HEK293 (cell line): ENCODE results near the gene KRT39.

ENCODE experiments used
- CTCF ChIA-PET: fragments of 350-600 bp; formaldehyde crosslinking; extraction: SDS; loops from one replicate; lab custom pipeline; 2021; ENCODE audit warnings: antibody characterized with exemption; lab: Yijun Ruan, JAX
- POLR2A ChIA-PET: fragments of 300-600 bp; formaldehyde crosslinking; extraction: SDS; loops from one replicate; lab custom pipeline; 2020; ENCODE audit warnings: antibody characterized with exemption, inconsistent platforms; lab: Yijun Ruan, JAX
- H3K27ac ChIP-seq: fragments of 200-500 bp; sonication (Bioruptor generic); 2 replicates; pipeline ENCODE4 v1.5.1; 2014; ENCODE audit warnings: low read depth, low read length, control low read depth, inconsistent platforms; ENCODE audit errors: extremely low read depth
- H3K36me3 ChIP-seq, 2 experiments: fragments of 200-500 bp in 1 of 2; sonication (Bioruptor generic) in 1 of 2; 1 replicate in 1 of 2; 2 replicates in 1 of 2; pipeline ENCODE4 v1.5.1; 2014 to 2017; ENCODE audit warnings: inconsistent platforms in 2 of 2, low read length in 2 of 2; ENCODE audit not compliant: control insufficient read depth in 2 of 2, insufficient read depth in 1 of 2
- H3K4me1 ChIP-seq: fragments of 200-500 bp; sonication (Bioruptor generic); 2 replicates; pipeline ENCODE4 v1.5.1; 2014; ENCODE audit warnings: mild to moderate bottlenecking, low read length, inconsistent platforms; ENCODE audit not compliant: control insufficient read depth, insufficient read depth
- H3K4me3 ChIP-seq: 2 replicates; pipeline ENCODE4 v1.5.1; 2011; ENCODE audit warnings: low read depth, mild to moderate bottlenecking, control low read depth, low read length, moderate library complexity
- H3K9me3 ChIP-seq: fragments of 200-500 bp; sonication (Bioruptor generic); 2 replicates; pipeline ENCODE4 v1.5.1; 2014; ENCODE audit warnings: low read depth, low read length, inconsistent platforms; ENCODE audit not compliant: control insufficient read depth, insufficient read depth
- IKZF3 ChIP-seq: fragments of 450-650 bp; IDR thresholded peaks from 2 replicates; pipeline ENCODE4 v1.5.0; 2018; ENCODE audit warnings: missing biosample characterization, mild to moderate bottlenecking, missing genetic modification characterization, moderate library complexity
- SP7 ChIP-seq: fragments of 450-650 bp; formaldehyde crosslinking; IDR thresholded peaks from 2 replicates; pipeline ENCODE4 v1.5.1; 2016; ENCODE audit warnings: missing biosample characterization, missing genetic modification characterization
- ZFP3 ChIP-seq: fragments of 450-650 bp; formaldehyde crosslinking; IDR thresholded peaks from 2 replicates; pipeline ENCODE4 v1.5.1; 2016; ENCODE audit warnings: low read depth, missing biosample characterization, missing genetic modification characterization
- ZNF529 ChIP-seq: fragments of 450-650 bp; formaldehyde crosslinking; IDR thresholded peaks from 2 replicates; pipeline ENCODE4 v1.5.1; 2017; ENCODE audit warnings: missing genetic modification characterization, missing biosample characterization; ENCODE audit not compliant: insufficient replicate concordance
- ZNF548 ChIP-seq: fragments of 450-650 bp; formaldehyde crosslinking; IDR thresholded peaks from 2 replicates; pipeline ENCODE4 v1.5.1; 2016; ENCODE audit warnings: missing biosample characterization, missing genetic modification characterization
- ZNF585B ChIP-seq: fragments of 450-650 bp; formaldehyde crosslinking; IDR thresholded peaks from 2 replicates; pipeline ENCODE4 v1.5.1; 2016; ENCODE audit warnings: missing biosample characterization, missing genetic modification characterization
- ZNF596 ChIP-seq: fragments of 450-650 bp; IDR thresholded peaks from 2 replicates; pipeline ENCODE4 v1.5.0; 2018; ENCODE audit warnings: missing biosample characterization, mild to moderate bottlenecking, missing genetic modification characterization, moderate library complexity
- ZNF610 ChIP-seq: fragments of 450-650 bp; formaldehyde crosslinking; IDR thresholded peaks from 2 replicates; pipeline ENCODE4 v1.5.1; 2016; ENCODE audit warnings: missing biosample characterization, missing genetic modification characterization, borderline replicate concordance
- ZNF660 ChIP-seq: fragments of 450-650 bp; IDR thresholded peaks from 2 replicates; pipeline ENCODE4 v1.5.1; 2018; ENCODE audit warnings: missing biosample characterization, mild to moderate bottlenecking, missing genetic modification characterization
- ZNF747 ChIP-seq: fragments of 450-650 bp; formaldehyde crosslinking; IDR thresholded peaks from 2 replicates; pipeline ENCODE4 v1.5.1; 2016; ENCODE audit warnings: missing biosample characterization, missing genetic modification characterization
- ZNF776 ChIP-seq: fragments of 450-650 bp; formaldehyde crosslinking; IDR thresholded peaks from 2 replicates; pipeline ENCODE4 v1.5.0; 2017; ENCODE audit warnings: missing biosample characterization, missing genetic modification characterization, borderline replicate concordance
- ZNF830 ChIP-seq: fragments of 450-650 bp; IDR thresholded peaks from 2 replicates; pipeline ENCODE4 v1.5.0; 2018; ENCODE audit warnings: missing biosample characterization, missing genetic modification characterization, low read depth, mild to moderate bottlenecking, moderate library complexity
- TF ChIP-seq, protein P1 (sequence below): fragments of 450-650 bp; formaldehyde crosslinking; IDR thresholded peaks from 2 replicates; pipeline ENCODE4 v1.5.1; 2017; ENCODE audit warnings: missing biosample characterization, missing genetic modification characterization
- TF ChIP-seq, protein P2 (sequence below): fragments of 450-650 bp; formaldehyde crosslinking; IDR thresholded peaks from 2 replicates; pipeline ENCODE4 v1.5.1; 2016; ENCODE audit warnings: missing biosample characterization, missing genetic modification characterization
- TF ChIP-seq, protein P3 (sequence below): IDR thresholded peaks from 2 replicates; pipeline ENCODE4 v1.6.1; 2011; ENCODE audit warnings: mild to moderate bottlenecking, low read depth, low read length, borderline replicate concordance
- TF ChIP-seq, protein P4 (sequence below): fragments of 450-650 bp; formaldehyde crosslinking; IDR thresholded peaks from 2 replicates; pipeline ENCODE4 v1.5.1; 2016; ENCODE audit warnings: missing biosample characterization, missing genetic modification characterization
- TF ChIP-seq, protein P5 (sequence below): fragments of 450-650 bp; IDR thresholded peaks from 2 replicates; pipeline ENCODE4 v1.5.1; 2018; ENCODE audit warnings: missing biosample characterization, missing genetic modification characterization

KRT39 gene

DNA sequence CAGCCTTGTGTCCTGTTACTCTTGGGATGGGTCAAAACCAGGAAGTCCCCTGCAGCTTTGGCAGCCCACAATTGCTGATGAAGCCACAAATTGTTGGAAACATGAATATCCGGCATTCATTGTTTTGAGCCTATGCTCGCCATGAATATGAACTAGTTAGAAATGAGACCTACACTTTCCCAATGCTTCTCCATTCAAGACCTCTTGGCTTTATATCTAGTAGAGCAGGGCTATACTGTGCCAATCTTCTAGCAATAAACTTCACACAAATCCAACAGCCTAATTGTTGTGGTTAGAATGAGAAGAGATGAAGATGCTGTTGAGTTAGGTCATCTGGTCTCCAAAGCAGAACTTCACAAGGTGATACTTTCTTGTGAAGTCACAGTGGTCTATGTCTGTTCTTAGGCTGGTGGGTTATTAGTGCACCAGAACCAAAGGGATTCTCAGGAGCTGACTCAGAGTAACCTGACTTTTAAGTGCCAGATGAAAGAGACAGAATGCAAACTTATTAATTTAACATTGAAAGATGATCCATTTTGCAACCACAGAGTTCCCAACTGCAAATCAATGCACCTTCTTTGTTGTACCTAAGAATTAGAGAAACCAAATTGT, 15.6 kb downstream of the KRT39 start:
- no peaks in the 10 kb centered on the region for H3K36me3 ChIP-seq
- no peaks in the 10 kb centered on the region for H3K4me1 ChIP-seq
- no peak overlapping the region for H3K4me3 ChIP-seq
- H3K9me3 ChIP-seq, result no peaks in the 10 kb centered on the region
- POLR2A ChIA-PET, result no interaction called here
- CTCF ChIA-PET, result no interaction called here
- TF ChIP-seq, protein P1, sequence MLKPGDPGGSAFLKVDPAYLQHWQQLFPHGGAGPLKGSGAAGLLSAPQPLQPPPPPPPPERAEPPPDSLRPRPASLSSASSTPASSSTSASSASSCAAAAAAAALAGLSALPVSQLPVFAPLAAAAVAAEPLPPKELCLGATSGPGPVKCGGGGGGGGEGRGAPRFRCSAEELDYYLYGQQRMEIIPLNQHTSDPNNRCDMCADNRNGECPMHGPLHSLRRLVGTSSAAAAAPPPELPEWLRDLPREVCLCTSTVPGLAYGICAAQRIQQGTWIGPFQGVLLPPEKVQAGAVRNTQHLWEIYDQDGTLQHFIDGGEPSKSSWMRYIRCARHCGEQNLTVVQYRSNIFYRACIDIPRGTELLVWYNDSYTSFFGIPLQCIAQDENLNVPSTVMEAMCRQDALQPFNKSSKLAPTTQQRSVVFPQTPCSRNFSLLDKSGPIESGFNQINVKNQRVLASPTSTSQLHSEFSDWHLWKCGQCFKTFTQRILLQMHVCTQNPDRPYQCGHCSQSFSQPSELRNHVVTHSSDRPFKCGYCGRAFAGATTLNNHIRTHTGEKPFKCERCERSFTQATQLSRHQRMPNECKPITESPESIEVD (tag by site-specific recombination), result no peak
- TF ChIP-seq ZNF660 (tag by site-specific recombination) (no peak), ZNF610 (tag by site-specific recombination) (no peak), ZFP3 (tag by site-specific recombination) (no peak), IKZF3 (tag by site-specific recombination) (no peak), ZNF596 (no peak), ZNF529 (tag by site-specific recombination) (no peak), SP7 (tag by site-specific recombination) (no peak), ZNF776 (tag by site-specific recombination) (no peak), ZNF747 (no peak), ZNF830 (tag by site-specific recombination) (no peak)
- TF ChIP-seq, protein P2, sequence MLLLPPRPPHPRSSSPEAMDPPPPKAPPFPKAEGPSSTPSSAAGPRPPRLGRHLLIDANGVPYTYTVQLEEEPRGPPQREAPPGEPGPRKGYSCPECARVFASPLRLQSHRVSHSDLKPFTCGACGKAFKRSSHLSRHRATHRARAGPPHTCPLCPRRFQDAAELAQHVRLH (tag by site-specific recombination), result no peak
- TF ChIP-seq, protein P3, sequence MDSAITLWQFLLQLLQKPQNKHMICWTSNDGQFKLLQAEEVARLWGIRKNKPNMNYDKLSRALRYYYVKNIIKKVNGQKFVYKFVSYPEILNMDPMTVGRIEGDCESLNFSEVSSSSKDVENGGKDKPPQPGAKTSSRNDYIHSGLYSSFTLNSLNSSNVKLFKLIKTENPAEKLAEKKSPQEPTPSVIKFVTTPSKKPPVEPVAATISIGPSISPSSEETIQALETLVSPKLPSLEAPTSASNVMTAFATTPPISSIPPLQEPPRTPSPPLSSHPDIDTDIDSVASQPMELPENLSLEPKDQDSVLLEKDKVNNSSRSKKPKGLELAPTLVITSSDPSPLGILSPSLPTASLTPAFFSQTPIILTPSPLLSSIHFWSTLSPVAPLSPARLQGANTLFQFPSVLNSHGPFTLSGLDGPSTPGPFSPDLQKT, result no peak
- H3K27ac ChIP-seq, result no peak overlapping the region

DNA sequence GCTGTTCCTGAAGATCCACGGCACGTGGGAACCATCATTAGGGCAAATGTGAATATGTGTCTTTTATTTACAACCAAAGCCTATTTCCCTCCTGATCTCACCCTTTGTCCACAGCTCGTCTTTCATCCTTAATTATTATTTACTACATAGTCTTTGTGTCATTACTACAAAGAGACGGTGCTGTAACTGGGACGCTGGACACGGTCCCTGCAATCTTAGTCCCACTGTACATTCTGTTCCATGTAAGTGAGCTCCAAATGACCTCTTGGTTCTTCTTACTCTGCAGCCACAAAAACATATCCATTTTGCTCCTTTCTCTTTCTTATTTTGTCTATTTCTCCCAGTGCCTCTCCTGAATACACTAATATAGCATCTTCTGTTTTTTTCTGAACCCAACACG, 16.6 kb downstream of the KRT39 start:
- Histone ChIP-seq H3K36me3 (no peaks in the 10 kb centered on the region), H3K4me1 (no peaks in the 10 kb centered on the region), H3K9me3 (no peaks in the 10 kb centered on the region), H3K27ac (no peak overlapping the region), H3K4me3 (no peak overlapping the region)
- TF ChIP-seq, protein P4, sequence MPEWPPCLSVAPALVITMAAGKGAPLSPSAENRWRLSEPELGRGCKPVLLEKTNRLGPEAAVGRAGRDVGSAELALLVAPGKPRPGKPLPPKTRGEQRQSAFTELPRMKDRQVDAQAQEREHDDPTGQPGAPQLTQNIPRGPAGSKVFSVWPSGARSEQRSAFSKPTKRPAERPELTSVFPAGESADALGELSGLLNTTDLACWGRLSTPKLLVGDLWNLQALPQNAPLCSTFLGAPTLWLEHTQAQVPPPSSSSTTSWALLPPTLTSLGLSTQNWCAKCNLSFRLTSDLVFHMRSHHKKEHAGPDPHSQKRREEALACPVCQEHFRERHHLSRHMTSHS, result no peak
- TF ChIP-seq, protein P5, sequence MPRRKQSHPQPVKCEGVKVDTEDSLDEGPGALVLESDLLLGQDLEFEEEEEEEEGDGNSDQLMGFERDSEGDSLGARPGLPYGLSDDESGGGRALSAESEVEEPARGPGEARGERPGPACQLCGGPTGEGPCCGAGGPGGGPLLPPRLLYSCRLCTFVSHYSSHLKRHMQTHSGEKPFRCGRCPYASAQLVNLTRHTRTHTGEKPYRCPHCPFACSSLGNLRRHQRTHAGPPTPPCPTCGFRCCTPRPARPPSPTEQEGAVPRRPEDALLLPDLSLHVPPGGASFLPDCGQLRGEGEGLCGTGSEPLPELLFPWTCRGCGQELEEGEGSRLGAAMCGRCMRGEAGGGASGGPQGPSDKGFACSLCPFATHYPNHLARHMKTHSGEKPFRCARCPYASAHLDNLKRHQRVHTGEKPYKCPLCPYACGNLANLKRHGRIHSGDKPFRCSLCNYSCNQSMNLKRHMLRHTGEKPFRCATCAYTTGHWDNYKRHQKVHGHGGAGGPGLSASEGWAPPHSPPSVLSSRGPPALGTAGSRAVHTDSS (tag by site-specific recombination), result no peak
- TF ChIP-seq ZNF585B (no peak), ZNF548 (tag by site-specific recombination) (no peak)
- ChIA-PET CTCF (interaction anchor here (0.6 to 1.0 kb wide), 2 partner anchors 11 to 402 kb away, joined by 3 read pairs; no protein-coding TSS in a partner anchor), POLR2A (no interaction called here)
